Fibroblast of lung (primary cell): ENCODE measurements around the gene NR2F2. TPM values are rescaled to one million over a fixed set of nuclear protein-coding genes. Genes with fewer than 3 reads are reported as not detected.

Experiments
- DNase-seq, 2 donors: peaks; one replicate each; pipeline versions ENCODE4 v3.0.0 to v3.0.0-alpha.2; 2010; ENCODE audit warnings: low read depth in 2 of 2
- H2AFZ ChIP-seq: 2 replicates; pipeline ENCODE4 v1.5.1; 2012; ENCODE audit warnings: low read length, control low read depth, inconsistent platforms
- H3K27ac ChIP-seq: 2 replicates; pipeline ENCODE4 v1.5.1; 2011; ENCODE audit warnings: low read length, control low read depth; ENCODE audit not compliant: insufficient read depth
- H3K27me3 ChIP-seq: 2 replicates; pipeline ENCODE4 v1.5.1; 2011; ENCODE audit warnings: mild to moderate bottlenecking, low read length; ENCODE audit not compliant: control insufficient read depth, insufficient read depth
- H3K36me3 ChIP-seq: 2 replicates; pipeline ENCODE4 v1.5.1; 2011; ENCODE audit warnings: low read length; ENCODE audit not compliant: control insufficient read depth, insufficient read depth
- H3K4me1 ChIP-seq: 2 replicates; pipeline ENCODE4 v1.5.1; 2011; ENCODE audit warnings: low read length; ENCODE audit not compliant: control insufficient read depth, insufficient read depth; ENCODE audit errors: extremely low read depth
- H3K4me2 ChIP-seq: 2 replicates; pipeline ENCODE4 v1.5.1; 2011; ENCODE audit warnings: low read length, control low read depth; ENCODE audit not compliant: insufficient read depth; ENCODE audit errors: extremely low read depth
- H3K4me3 ChIP-seq, 4 experiments: fragments of 200-600 bp in 1 of 4; sonication (generic) in 1 of 4; replicated peaks in 1 of 4; 2 replicates each; pipeline ENCODE4 v1.5.1; 2011 to 2016; ENCODE audit warnings: low read length in 4 of 4, low read depth in 3 of 4, mild to moderate bottlenecking in 3 of 4, control low read depth in 2 of 4, inconsistent platforms in 1 of 4, mixed read lengths in 1 of 4; ENCODE audit not compliant: insufficient read depth in 1 of 4; ENCODE audit errors: control extremely low read depth in 1 of 4
- H3K79me2 ChIP-seq: 2 replicates; pipeline ENCODE4 v1.5.1; 2012; ENCODE audit warnings: mild to moderate bottlenecking, low read length, inconsistent platforms; ENCODE audit not compliant: control insufficient read depth, insufficient read depth
- H3K9ac ChIP-seq: 2 replicates; pipeline ENCODE4 v1.5.1; 2011; ENCODE audit warnings: mild to moderate bottlenecking, low read length, control low read depth; ENCODE audit not compliant: insufficient read depth
- H3K9me3 ChIP-seq: 2 replicates; pipeline ENCODE4 v1.5.1; 2012; ENCODE audit warnings: low read depth, low read length; ENCODE audit not compliant: control insufficient read depth, insufficient read depth
- H4K20me1 ChIP-seq: 2 replicates; pipeline ENCODE4 v1.5.1; 2011; ENCODE audit warnings: low read length; ENCODE audit not compliant: control insufficient read depth, insufficient read depth; ENCODE audit errors: extremely low read depth
- EZH2 ChIP-seq: IDR thresholded peaks from 2 replicates; pipeline ENCODE4 v1.5.1; 2012; ENCODE audit warnings: low read length, control low read depth, mild to moderate bottlenecking; ENCODE audit errors: missing control alignments
- polyA plus RNA-seq, 2 donors: library from polyadenylated mRNA; depleted of rRNA in 1 of 2; stranded (reverse) in 1 of 2; unstranded in 1 of 2; fragments of >200 nt; gene quantifications; 2 replicates each; pipeline ENCODE4 v1.2.1, GENCODE V29; 2011 to 2012; ENCODE audit warnings: missing spikeins in 1 of 2
- total RNA-seq: library from RNA; depleted of rRNA; stranded (reverse); fragments of >200 nt; gene quantifications from 2 replicates; pipeline ENCODE4 v1.2.1, GENCODE V29; 2014
- TF ChIP-seq, protein P1 (sequence below), 2 donors: IDR thresholded peaks in 1 of 2; conservative IDR thresholded peaks in 1 of 2; 1 replicate in 1 of 2; 2 replicates in 1 of 2; pipeline ENCODE4 v1.5.1; 2011 to 2012; ENCODE audit warnings: low read length in 2 of 2, control low read depth in 1 of 2, inconsistent platforms in 1 of 2, low read depth in 1 of 2, mild to moderate bottlenecking in 1 of 2

The NR2F2 gene
- total and polyA plus RNA-seq, 2 donors (not counting 1 experiment from before 2014, with no cell fraction given) = 15.7 to 130 TPM

- H3K4me3 ChIP-seq = no peak overlapping the region
- H3K79me2 ChIP-seq = no peaks in the 10 kb centered on the region
- H3K36me3 ChIP-seq = no peaks in the 10 kb centered on the region
- H3K27me3 ChIP-seq = no peaks in the 10 kb centered on the region
- no peak for DNase-seq
- TF ChIP-seq, protein P1, sequence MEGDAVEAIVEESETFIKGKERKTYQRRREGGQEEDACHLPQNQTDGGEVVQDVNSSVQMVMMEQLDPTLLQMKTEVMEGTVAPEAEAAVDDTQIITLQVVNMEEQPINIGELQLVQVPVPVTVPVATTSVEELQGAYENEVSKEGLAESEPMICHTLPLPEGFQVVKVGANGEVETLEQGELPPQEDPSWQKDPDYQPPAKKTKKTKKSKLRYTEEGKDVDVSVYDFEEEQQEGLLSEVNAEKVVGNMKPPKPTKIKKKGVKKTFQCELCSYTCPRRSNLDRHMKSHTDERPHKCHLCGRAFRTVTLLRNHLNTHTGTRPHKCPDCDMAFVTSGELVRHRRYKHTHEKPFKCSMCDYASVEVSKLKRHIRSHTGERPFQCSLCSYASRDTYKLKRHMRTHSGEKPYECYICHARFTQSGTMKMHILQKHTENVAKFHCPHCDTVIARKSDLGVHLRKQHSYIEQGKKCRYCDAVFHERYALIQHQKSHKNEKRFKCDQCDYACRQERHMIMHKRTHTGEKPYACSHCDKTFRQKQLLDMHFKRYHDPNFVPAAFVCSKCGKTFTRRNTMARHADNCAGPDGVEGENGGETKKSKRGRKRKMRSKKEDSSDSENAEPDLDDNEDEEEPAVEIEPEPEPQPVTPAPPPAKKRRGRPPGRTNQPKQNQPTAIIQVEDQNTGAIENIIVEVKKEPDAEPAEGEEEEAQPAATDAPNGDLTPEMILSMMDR (conservative IDR thresholded peaks at IDR 0.05 in 1 of 2, IDR thresholded peaks at IDR 0.05 in 1 of 2; ENCODE audit: low read depth in 1 of 2, low read length in 2 of 2) = no peak
- no peak for TF ChIP-seq EZH2
- no peak overlapping the region for H3K27ac ChIP-seq
- no peak overlapping the region for H3K9ac ChIP-seq
- H3K9me3 ChIP-seq = no peaks in the 10 kb centered on the region
- H2AFZ ChIP-seq = no peak overlapping the region
- no peaks in the 10 kb centered on the region for H4K20me1 ChIP-seq
- no peak overlapping the region for H3K4me2 ChIP-seq
- H3K4me1 ChIP-seq = no peaks in the 10 kb centered on the region
Measured at GRCh38 chr15:96290679-96291078, 39.8 kb upstream of the NR2F2 start.

DNA sequence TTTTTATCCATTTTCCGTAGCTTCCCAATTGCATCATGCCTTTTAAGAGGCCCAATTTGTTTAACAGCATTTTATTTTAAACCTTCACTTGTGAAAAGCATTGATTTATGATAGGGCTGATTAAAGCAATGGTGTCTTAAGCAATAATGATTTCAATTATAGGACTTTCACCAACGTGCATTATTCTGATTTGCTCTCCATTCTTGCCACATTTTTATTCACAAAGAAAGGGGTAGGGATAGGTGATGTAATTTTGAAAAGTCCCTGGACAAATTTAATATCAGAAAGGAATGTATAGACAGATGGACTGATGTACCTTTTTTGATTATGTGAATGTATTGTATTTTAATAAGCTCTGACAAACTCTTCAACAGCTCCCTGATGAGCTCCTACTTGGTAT, 37.9 kb upstream of the NR2F2 start:
- H3K9me3 ChIP-seq = no peaks in the 10 kb centered on the region
- H3K9ac ChIP-seq = no peak overlapping the region
- H3K79me2 ChIP-seq = no peaks in the 10 kb centered on the region
- no peaks in the 10 kb centered on the region for H4K20me1 ChIP-seq
- no peak overlapping the region for H3K4me3 ChIP-seq
- H3K4me1 ChIP-seq = peaks cover 2% of the 10 kb centered on the region
- H2AFZ ChIP-seq = no peak overlapping the region
- no peak overlapping the region for H3K27ac ChIP-seq
- no peak for DNase-seq
- TF ChIP-seq EZH2 = no peak
- TF ChIP-seq, protein P1 (conservative IDR thresholded peaks at IDR 0.05 in 1 of 2, IDR thresholded peaks at IDR 0.05 in 1 of 2; ENCODE audit: low read depth in 1 of 2, low read length in 2 of 2) = no peak
- no peak overlapping the region for H3K4me2 ChIP-seq
- H3K27me3 ChIP-seq = no peaks in the 10 kb centered on the region
- H3K36me3 ChIP-seq = no peaks in the 10 kb centered on the region

DNA sequence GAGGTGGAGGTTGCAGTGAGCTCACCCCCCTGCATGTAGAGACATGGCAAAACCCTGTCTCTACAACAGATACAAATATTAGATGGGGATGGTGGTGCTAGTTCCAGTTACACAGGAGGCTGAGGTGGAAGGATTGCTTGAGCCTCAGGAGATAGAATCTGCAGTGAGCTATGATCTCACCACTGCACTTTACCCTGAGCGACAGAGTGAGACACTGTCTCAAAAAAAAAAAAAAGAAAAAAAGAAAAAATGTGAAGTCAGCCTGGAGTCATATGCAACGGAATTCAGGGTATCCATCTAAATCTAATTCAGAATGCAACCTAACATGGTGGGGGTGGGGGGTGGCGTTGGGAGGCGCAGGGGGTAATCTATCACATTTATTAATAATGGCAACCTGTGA, 37.1 kb upstream of the NR2F2 start:
- Histone ChIP-seq H3K27ac (no peak overlapping the region), H3K9ac (no peak overlapping the region), H3K36me3 (no peaks in the 10 kb centered on the region), H3K27me3 (no peaks in the 10 kb centered on the region), H3K9me3 (no peaks in the 10 kb centered on the region), H2AFZ (no peak overlapping the region), H3K4me2 (no peak overlapping the region), H3K4me1 (peaks cover 2% of the 10 kb centered on the region), H4K20me1 (no peaks in the 10 kb centered on the region), H3K79me2 (no peaks in the 10 kb centered on the region), H3K4me3 (no peak overlapping the region)
- DNase-seq = peak in 1 of 2 donors; percentile 69
- TF ChIP-seq, protein P1 (conservative IDR thresholded peaks at IDR 0.05 in 1 of 2, IDR thresholded peaks at IDR 0.05 in 1 of 2; ENCODE audit: low read depth in 1 of 2, low read length in 2 of 2) = no peak
- TF ChIP-seq EZH2 = no peak
